K562 (cell line): Measurements from ENCODE around the gene PCSK6. TPM values are rescaled to one million over a fixed set of nuclear protein-coding genes. Genes with fewer than 3 reads are reported as not detected.

Experiments
- ATAC-seq: fragments of 200-7000 bp; cut with Tn5 transposase; 3 replicates; pipeline ENCODE4 v1.9.1; 2020; ENCODE audit warnings: moderate library complexity
- BruUV-seq: library from RNA; stranded (reverse); fragments of 400-500 nt; replicated peaks from 2 replicates; lab custom pipeline; 2021; lab: Mats Ljungman, UMichigan
- CTCF ChIA-PET: fragments of 300-600 bp; formaldehyde crosslinking; extraction: SDS; loops from one replicate; lab custom pipeline; 2021; ENCODE audit warnings: low intra/inter-chr PET ratio; lab: Yijun Ruan, JAX
- POLR2A ChIA-PET: fragments of 300-600, 350-650 bp; sonication (Branson Sonifier 250); formaldehyde crosslinking; extraction: SDS; loops from one replicate; lab custom pipeline; 2021; ENCODE audit warnings: antibody characterized with exemption, inconsistent platforms; lab: Yijun Ruan, JAX
- DNase-seq, 4 experiments: peaks; one replicate each; pipeline versions ENCODE4 v3.0.0 to v3.0.0-alpha.2; 2011 to 2018; ENCODE audit warnings: low spot score in 3 of 4, mixed read lengths in 3 of 4; ENCODE audit errors: extremely low read depth in 1 of 4
- FAIRE-seq: peaks from 2 replicates; lab custom pipeline; 2011; peaks lifted over from hg19 to GRCh38; lab: Jason Lieb, UNC
- H2AFZ ChIP-seq: 2 replicates; pipeline ENCODE4 v1.6.0; 2011; ENCODE audit warnings: low read depth, low read length, control low read depth, inconsistent platforms
- H3K27ac ChIP-seq: fragments of 200-600 bp; 3 replicates; pipeline ENCODE4 v1.8.0; 2011; ENCODE audit warnings: low read depth, mild to moderate bottlenecking, control low read depth, inconsistent platforms, low read length, moderate library complexity, mixed read lengths; ENCODE audit errors: extremely low read depth
- H3K27me3 ChIP-seq, 2 experiments: fragments of 300-600 bp in 1 of 2; 2 replicates in 1 of 2; 3 replicates in 1 of 2; pipeline versions ENCODE4 v1.6.0 to v1.8.0; 2011; ENCODE audit warnings: inconsistent platforms in 2 of 2, low read length in 2 of 2, mild to moderate bottlenecking in 1 of 2, mixed read lengths in 1 of 2, moderate library complexity in 1 of 2; ENCODE audit not compliant: control insufficient read depth in 2 of 2, insufficient read depth in 2 of 2
- H3K36me3 ChIP-seq: fragments of 300-600 bp; 3 replicates; pipeline ENCODE4 v1.8.0; 2011; ENCODE audit warnings: mild to moderate bottlenecking, low read length, inconsistent platforms; ENCODE audit not compliant: control insufficient read depth, insufficient read depth
- H3K4me1 ChIP-seq, 2 experiments: fragments of 200-600 bp in 1 of 2; replicated peaks in 1 of 2; 2 replicates in 1 of 2; 3 replicates in 1 of 2; pipeline versions ENCODE4 v1.5.1 to v1.8.0; 2011; ENCODE audit warnings: inconsistent platforms in 2 of 2, low read length in 2 of 2, mild to moderate bottlenecking in 1 of 2, mixed read lengths in 1 of 2, moderate library complexity in 1 of 2; ENCODE audit not compliant: control insufficient read depth in 2 of 2, insufficient read depth in 2 of 2
- H3K4me2 ChIP-seq: 2 replicates; pipeline ENCODE4 v1.6.1; 2011; ENCODE audit warnings: low read length, control low read depth, inconsistent platforms, mixed read lengths; ENCODE audit not compliant: insufficient read depth
- H3K4me3 ChIP-seq: fragments of 200-600 bp; sonication (generic), shearing (Covaris generic); 2 replicates; pipeline ENCODE4 v1.5.1; 2016; ENCODE audit warnings: control low read depth, inconsistent platforms
- H3K79me2 ChIP-seq: fragments of 200-600 bp; 3 replicates; pipeline ENCODE4 v1.8.0; 2011; ENCODE audit warnings: low read length, inconsistent platforms; ENCODE audit not compliant: control insufficient read depth, insufficient read depth
- H3K9ac ChIP-seq, 2 experiments: 2 replicates each; pipeline versions ENCODE4 v1.6.0 to v1.6.1; 2011; ENCODE audit warnings: low read depth in 2 of 2, low read length in 2 of 2, control low read depth in 1 of 2, inconsistent platforms in 1 of 2, mild to moderate bottlenecking in 1 of 2, mixed read lengths in 1 of 2; ENCODE audit not compliant: insufficient read depth in 1 of 2
- H3K9me1 ChIP-seq: one replicate; pipeline ENCODE4 v1.6.0; 2011; ENCODE audit warnings: inconsistent platforms, mild to moderate bottlenecking, low read length, moderate library complexity; ENCODE audit not compliant: control insufficient read depth, insufficient read depth
- H3K9me3 ChIP-seq: replicated peaks from 2 replicates; pipeline ENCODE4 v1.5.1; 2011; ENCODE audit warnings: low read depth, low read length, inconsistent platforms; ENCODE audit not compliant: control insufficient read depth, insufficient read depth
- H4K20me1 ChIP-seq: replicated peaks from 2 replicates; pipeline ENCODE4 v1.6.1; 2011; ENCODE audit warnings: low read length, inconsistent platforms, mixed read lengths; ENCODE audit not compliant: control insufficient read depth, insufficient read depth
- CTBP1 ChIP-seq: fragments of 450-650 bp; IDR thresholded peaks from 2 replicates; pipeline ENCODE4 v1.6.1; 2016; ENCODE audit warnings: borderline replicate concordance
- KLF6 ChIP-seq: fragments of 250-450 bp; sonication (Bioruptor Pico); IDR thresholded peaks from 2 replicates; pipeline ENCODE4 v1.4.0; 2020; ENCODE audit warnings: mild to moderate bottlenecking, moderate library complexity, borderline replicate concordance
- MAZ ChIP-seq, 2 experiments: fragments of 450-650 bp in 1 of 2; sonication (generic) in 1 of 2; formaldehyde crosslinking; IDR thresholded peaks in 1 of 2; conservative IDR thresholded peaks in 1 of 2; 2 replicates each; pipeline versions ENCODE4 v1.4.0 to v1.5.0; 2020; ENCODE audit warnings: mild to moderate bottlenecking in 1 of 2, missing genetic modification reagents in 1 of 2
- RAD51 ChIP-seq: fragments of 450-650 bp; IDR thresholded peaks from 2 replicates; pipeline ENCODE4 v1.7.1; 2016; ENCODE audit warnings: low read depth, mild to moderate bottlenecking, borderline replicate concordance
- WGBS: fragments of 100-300 bp; shearing (Covaris generic); methylation state at CpG from one replicate; pipeline ENCODE4 v1.1.6; 2016; ENCODE audit warnings: low coverage, mixed read lengths; ENCODE audit not compliant: insufficient coverage; ENCODE audit errors: missing lambda C conversion rate; 5-methylcytosine and 5-hydroxymethylcytosine counted together
- in situ Hi-C: fragments of 300-500 bp; cut with MboI; formaldehyde crosslinking; loops from 4 replicates; pipeline ENCODE4 v1.15.0; 2018; ENCODE audit warnings: inconsistent platforms, mixed read lengths
- intact Hi-C: fragments of 100-400 bp; cut with micrococcal nuclease; formaldehyde crosslinking; loops from 2 replicates; pipeline ENCODE4 v1.14.2; 2022
- polyA plus RNA-seq, 8 experiments: library from polyadenylated mRNA; depleted of rRNA in 4 of 8; stranded (reverse) in 5 of 8; unstranded in 3 of 8; fragments of >200 nt; fragmentation: Nextera tagmentation in 2 of 8; fragmentation: Illumina TruSeq in 1 of 8; extraction: Ambion mirVana in 2 of 8; extraction: Trizol in 1 of 8; gene quantifications; 2 replicates each; pipeline versions ENCODE4 v1.2.1 to v1.2.3, GENCODE V29; 2011 to 2014; ENCODE audit warnings: inconsistent platforms in 1 of 8, missing spikeins in 1 of 8
- total RNA-seq, 7 experiments: library from RNA; depleted of rRNA in 6 of 7; stranded (reverse); fragments of >200 nt in 6 of 7; fragmentation: Illumina TruSeq in 2 of 7; extraction: Trizol in 2 of 7; gene quantifications; 2 replicates each; pipeline versions ENCODE4 v1.2.1 to v1.2.3, GENCODE V29; 2011 to 2021; ENCODE audit warnings: low replicate concordance in 1 of 7
- TF ChIP-seq, protein P1 (sequence below): sonication (generic); formaldehyde crosslinking; IDR thresholded peaks from 2 replicates; pipeline ENCODE4 v1.8.0; 2022; ENCODE audit warnings: mild to moderate bottlenecking, missing genetic modification reagents
- TF ChIP-seq, protein P2 (sequence below): fragments of 450-650 bp; conservative IDR thresholded peaks from 2 replicates; pipeline ENCODE4 v1.6.1; 2016; ENCODE audit warnings: missing genetic modification characterization, low read depth, mild to moderate bottlenecking, missing compliant biosample characterization, moderate library complexity

PCSK6 gene
- total and polyA plus RNA-seq, 9 of the 15 experiments (the other 6 are each of a cell fraction or from before 2014, with no cell fraction given) = 2.2 to 32.6 (median 14.5) TPM

DNA sequence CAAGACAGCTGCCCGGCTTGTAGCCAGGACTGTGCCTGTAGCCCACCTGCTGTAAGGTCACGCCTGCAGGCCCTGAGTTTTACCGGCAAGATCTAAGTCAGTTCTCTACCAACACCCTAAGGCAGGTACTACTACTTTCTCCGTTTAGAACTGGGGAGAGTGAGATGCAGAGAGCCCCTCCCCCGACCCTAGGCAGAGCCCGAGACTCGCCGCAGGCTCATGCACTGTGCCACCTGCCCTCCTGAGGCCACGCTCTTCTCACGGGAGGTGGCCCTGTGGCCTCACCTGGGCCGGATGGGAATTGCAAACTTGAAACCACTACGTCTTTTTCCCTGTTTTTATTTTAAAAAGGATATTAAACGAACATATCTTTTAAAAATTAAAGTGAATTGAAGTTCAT lies 36.9 kb upstream of the PCSK6 start:
- ATAC-seq (no peak), DNase-seq (no peak), FAIRE-seq (no peak)
- Histone ChIP-seq H3K27me3 (peaks cover 75 to 90% of the 10 kb centered on the region in 2 experiments), H3K36me3 (no peaks in the 10 kb centered on the region), H2AFZ (no peak overlapping the region), H3K4me1 (peaks cover 0 to 5% of the 10 kb centered on the region in 2 experiments; a peak in 3 of 5 replicates), H3K79me2 (no peaks in the 10 kb centered on the region), H4K20me1 (no peaks in the 10 kb centered on the region), H3K4me2 (no peak overlapping the region), H3K9ac (peak overlapping the region in 1 of 2 experiments; percentile 17; a peak in 1 of 4 replicates), H3K27ac (no peak overlapping the region), H3K9me3 (no peaks in the 10 kb centered on the region), H3K9me1 (no peaks in the 10 kb centered on the region), H3K4me3 (no peak overlapping the region)
- in situ Hi-C loops = no loop called here
- intact Hi-C loops = no loop called here
- WGBS = 5% methylated on average over 12 of the region's 13 CpGs
- ChIA-PET POLR2A (interaction anchor here (1.2 kb wide), 1 partner anchor 10 kb away, joined by 3 read pairs; no protein-coding TSS in a partner anchor), CTCF (no interaction called here)
- TF ChIP-seq KLF6 (CRISPR knock-in tag) (no peak), CTBP1 (no peak)
- TF ChIP-seq, protein P1, sequence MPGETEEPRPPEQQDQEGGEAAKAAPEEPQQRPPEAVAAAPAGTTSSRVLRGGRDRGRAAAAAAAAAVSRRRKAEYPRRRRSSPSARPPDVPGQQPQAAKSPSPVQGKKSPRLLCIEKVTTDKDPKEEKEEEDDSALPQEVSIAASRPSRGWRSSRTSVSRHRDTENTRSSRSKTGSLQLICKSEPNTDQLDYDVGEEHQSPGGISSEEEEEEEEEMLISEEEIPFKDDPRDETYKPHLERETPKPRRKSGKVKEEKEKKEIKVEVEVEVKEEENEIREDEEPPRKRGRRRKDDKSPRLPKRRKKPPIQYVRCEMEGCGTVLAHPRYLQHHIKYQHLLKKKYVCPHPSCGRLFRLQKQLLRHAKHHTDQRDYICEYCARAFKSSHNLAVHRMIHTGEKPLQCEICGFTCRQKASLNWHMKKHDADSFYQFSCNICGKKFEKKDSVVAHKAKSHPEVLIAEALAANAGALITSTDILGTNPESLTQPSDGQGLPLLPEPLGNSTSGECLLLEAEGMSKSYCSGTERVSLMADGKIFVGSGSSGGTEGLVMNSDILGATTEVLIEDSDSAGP = no peak
- BruUV-seq = no TSS peak

DNA sequence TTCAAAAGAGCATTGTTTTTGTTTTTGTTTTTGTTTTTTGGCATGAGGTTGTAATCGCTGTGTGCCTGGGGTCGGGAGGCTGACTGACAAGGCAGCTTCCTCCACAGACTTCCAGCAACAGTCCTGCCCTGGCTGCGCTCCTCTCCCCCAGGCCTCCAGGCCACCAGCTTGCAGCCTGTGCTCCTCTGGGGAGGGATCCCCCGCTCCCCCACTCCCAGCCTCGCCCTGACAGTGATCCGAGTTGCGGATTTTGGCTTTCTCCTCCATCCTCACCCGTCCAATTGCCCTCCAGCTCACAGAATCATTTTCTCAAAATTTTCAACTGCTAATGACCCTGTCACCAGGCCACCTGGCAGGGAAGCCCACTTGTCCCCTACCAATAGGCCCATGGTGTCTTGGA lies 36.5 kb upstream of the PCSK6 start:
- H3K79me2 ChIP-seq = no peaks in the 10 kb centered on the region
- no peaks in the 10 kb centered on the region for H3K9me3 ChIP-seq
- no peaks in the 10 kb centered on the region for H4K20me1 ChIP-seq
- no TSS peak for BruUV-seq
- H3K9ac ChIP-seq = peak overlapping the region in 1 of 2 experiments; percentile 17; a peak in 1 of 4 replicates
- no peak overlapping the region for H3K27ac ChIP-seq
- ATAC-seq (no peak), DNase-seq (no peak), FAIRE-seq (no peak)
- in situ Hi-C loops (no loop called here), intact Hi-C loops (no loop called here)
- ChIA-PET POLR2A (no interaction called here), CTCF (no interaction called here)
- H3K4me2 ChIP-seq = no peak overlapping the region
- H3K4me3 ChIP-seq = no peak overlapping the region
- H3K4me1 ChIP-seq = peaks cover 0 to under 1% of the 10 kb centered on the region in 2 experiments; a peak in 3 of 5 replicates
- H3K36me3 ChIP-seq = no peaks in the 10 kb centered on the region
- 13% methylated on average over 4 of the region's 8 CpGs for WGBS
- no peaks in the 10 kb centered on the region for H3K9me1 ChIP-seq
- H3K27me3 ChIP-seq = peaks cover 71 to 86% of the 10 kb centered on the region in 2 experiments
- no peak overlapping the region for H2AFZ ChIP-seq
- TF ChIP-seq RAD51 = no peak
- TF ChIP-seq, protein P2, sequence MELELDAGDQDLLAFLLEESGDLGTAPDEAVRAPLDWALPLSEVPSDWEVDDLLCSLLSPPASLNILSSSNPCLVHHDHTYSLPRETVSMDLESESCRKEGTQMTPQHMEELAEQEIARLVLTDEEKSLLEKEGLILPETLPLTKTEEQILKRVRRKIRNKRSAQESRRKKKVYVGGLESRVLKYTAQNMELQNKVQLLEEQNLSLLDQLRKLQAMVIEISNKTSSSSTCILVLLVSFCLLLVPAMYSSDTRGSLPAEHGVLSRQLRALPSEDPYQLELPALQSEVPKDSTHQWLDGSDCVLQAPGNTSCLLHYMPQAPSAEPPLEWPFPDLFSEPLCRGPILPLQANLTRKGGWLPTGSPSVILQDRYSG (tag) = no peak
- no peak for TF ChIP-seq MAZ (CRISPR knock-in tag; conservative IDR thresholded peaks at IDR 0.05 in 1 of 2, IDR thresholded peaks at IDR 0.05 in 1 of 2)
